ENCODE data around the gene NID1.
"Not testable (repeated sequence)": the region's sequence is repeated elsewhere in the genome, so short reads cannot be mapped to it uniquely, and the experiment has no call there.

Gene NID1

DNA sequence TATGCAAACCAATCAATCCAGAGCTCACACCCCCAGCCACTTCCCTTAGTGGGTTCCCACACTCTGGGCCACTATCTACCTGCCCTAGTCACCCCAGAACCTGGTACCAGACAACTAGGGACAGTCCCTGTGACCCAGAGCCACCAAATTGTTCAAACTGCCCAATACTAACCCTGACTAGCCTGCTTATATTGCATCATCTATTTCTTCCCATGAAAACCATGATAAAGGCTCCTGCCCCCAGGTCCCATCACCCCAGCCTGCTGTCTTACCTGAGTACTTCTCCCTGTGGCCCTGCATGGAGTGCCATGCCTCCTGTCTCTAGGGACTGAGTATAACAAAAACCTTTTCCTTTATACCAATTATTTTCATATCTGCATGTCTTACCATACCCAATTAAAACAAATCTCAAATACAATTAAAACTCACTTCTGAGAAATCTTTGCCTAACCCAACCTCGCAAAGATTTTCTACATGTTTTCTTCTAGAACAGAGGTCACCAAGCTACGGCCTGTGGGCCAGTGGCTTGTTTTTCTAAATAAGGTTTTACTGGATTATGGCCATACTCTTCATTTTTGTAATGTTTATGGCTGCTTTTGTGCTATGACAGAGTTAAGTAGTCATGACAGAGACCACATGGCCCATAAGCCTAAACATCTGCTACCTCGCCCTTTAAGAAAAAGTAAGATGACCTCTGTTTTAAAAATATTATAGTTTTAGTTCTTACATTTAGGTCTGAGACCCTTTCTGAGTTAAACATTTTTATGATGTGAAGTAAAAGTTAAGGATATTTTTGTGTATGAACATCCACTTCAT lies 31.0 kb upstream of the NID1 start:
- DNase-seq, result no peak

DNA sequence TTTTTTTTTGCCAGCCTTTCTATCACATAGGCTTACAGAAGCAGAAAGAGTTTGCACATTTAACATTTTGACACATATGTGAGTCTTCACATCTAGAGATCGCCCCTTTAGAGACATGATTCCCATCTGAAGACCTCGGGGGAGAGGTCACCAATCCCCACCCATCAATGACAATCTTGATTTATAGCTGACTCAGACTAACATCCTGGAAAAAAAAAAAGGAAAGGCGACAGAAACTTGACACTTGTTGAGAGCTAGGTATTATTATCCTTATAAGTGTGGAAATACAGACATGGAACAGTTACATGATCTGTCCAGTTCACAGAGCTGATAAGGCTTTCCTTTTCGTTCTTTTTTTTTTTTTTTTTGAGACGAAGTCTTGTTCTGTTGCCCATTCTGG lies 28.0 kb upstream of the NID1 start:
- DNase-seq, result no peak

DNA sequence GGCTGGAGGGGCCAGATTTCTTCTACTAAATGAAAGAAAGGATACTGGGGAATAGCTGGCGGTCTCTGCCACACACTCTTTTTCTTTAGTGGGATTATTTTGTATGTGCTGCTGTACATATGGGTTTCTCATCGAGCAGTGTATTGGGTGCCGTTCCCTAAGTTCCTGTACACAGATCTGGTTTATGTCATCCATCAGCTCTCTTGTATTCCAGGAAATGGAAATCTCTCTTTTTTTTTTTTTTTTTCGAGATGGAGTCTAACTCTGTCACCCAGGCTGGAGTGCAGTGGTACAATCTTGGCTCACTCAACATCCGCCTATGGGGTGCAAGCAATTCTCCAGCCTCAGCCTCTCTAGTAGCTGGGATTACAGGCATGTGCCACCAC lies 27.0 kb upstream of the NID1 start:
- DNase-seq, result no peak

GRCh38 chr1:236090741-236091147 lies 25.9 kb upstream of the NID1 start:
- DNase-seq, result no peak

DNA sequence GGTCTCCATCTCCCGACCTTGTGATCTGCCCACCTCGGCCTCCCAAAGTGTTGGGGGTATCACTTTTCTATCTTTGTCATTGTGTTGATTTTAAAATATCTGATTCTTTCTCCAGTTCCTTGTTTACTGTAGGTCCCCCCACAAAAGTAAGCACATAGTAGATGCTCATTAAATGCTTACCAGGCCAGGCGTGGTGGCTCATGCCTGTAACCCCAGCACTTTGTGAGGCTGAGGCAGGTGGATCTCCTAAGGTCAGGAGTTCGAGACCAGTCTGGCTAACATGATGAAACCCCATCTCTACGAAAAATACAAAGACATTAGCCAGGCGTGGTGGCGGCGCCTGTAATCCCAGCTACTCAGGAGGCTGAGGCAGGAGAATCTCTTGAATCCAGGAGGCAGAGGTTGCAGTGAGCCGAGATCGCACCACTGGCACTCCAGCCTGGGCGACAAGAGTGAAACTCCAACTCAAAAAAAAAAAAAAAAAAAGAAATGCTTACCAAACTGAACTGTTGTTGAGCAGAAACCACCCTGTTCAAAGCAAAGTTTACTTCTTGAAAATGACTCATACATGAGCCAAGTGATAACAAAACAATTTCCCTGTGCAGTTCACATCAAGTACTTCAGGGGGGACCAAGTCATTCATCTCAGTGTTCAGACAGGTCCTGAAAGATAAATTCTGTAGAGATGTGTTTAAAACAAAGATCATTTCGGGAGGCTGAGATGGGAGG lies 24.3 kb upstream of the NID1 start:
- DNase-seq, result no peak

GRCh38 chr1:236086537-236086936 lies 21.6 kb upstream of the NID1 start:
- DNase-seq, result no peak

GRCh38 chr1:236085545-236086159 lies 20.8 kb upstream of the NID1 start:
- no peak for DNase-seq

- DNase-seq, result no peak
Measured at GRCh38 chr1:236084386-236084730, 19.5 kb upstream of the NID1 start.

- no peak for DNase-seq
Measured at GRCh38 chr1:236083650-236084385, 18.9 kb upstream of the NID1 start.

GRCh38 chr1:236082526-236082925 lies 17.6 kb upstream of the NID1 start:
- no peak for DNase-seq

GRCh38 chr1:236081546-236082227 lies 16.8 kb upstream of the NID1 start:
- no peak for DNase-seq

GRCh38 chr1:236079703-236080102 lies 14.8 kb upstream of the NID1 start:
- no peak for DNase-seq

DNA sequence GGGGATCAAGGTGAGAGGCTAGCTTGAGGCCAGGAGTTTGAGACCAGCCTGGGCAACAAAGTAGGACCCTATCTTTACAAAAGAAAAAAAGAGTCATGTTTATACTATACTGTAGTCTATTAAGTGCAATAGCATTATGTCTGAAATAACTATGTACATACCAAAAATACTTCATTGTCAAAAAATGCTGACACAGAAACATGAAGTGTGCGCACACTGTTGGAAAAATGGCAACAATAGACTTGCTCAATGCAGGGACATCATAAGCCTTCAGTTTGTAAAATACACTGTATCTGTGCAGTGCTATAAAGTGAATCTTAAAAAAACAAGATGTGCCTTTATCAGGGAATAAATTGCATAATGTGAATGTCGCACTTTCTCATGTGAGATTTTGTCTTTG lies 14.1 kb upstream of the NID1 start:
- DNase-seq, result no peak

GRCh38 chr1:236078077-236078476 lies 13.2 kb upstream of the NID1 start:
- not testable (repeated sequence) for DNase-seq

GRCh38 chr1:236075848-236076247 lies 11.0 kb upstream of the NID1 start:
- DNase-seq, result no peak

- no peak for DNase-seq
Measured at GRCh38 chr1:236073307-236073897, 8.5 kb upstream of the NID1 start.

DNA sequence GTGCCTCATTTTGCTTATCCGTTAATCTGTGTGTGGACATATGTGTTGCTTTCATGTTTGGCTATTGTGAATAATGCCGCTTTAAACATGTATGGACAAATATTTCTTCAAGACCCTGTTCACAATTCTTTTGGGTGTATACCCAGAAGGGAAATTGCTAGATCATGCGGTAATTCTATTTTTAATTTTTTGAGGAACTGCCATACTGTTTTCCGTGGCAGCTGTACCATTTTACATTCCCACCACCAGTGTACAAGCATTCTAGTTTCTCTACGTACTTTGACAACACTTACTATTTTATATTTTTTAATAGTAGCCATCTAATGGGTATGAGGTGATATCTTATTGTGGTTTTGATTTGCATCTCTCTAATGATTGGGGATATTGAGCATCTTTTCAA lies 7.1 kb upstream of the NID1 start:
- DNase-seq, result no peak

GRCh38 chr1:236070753-236071152 lies 5.9 kb upstream of the NID1 start:
- no peak for DNase-seq

GRCh38 chr1:236069796-236070195 lies 4.9 kb upstream of the NID1 start:
- no peak for DNase-seq

DNA sequence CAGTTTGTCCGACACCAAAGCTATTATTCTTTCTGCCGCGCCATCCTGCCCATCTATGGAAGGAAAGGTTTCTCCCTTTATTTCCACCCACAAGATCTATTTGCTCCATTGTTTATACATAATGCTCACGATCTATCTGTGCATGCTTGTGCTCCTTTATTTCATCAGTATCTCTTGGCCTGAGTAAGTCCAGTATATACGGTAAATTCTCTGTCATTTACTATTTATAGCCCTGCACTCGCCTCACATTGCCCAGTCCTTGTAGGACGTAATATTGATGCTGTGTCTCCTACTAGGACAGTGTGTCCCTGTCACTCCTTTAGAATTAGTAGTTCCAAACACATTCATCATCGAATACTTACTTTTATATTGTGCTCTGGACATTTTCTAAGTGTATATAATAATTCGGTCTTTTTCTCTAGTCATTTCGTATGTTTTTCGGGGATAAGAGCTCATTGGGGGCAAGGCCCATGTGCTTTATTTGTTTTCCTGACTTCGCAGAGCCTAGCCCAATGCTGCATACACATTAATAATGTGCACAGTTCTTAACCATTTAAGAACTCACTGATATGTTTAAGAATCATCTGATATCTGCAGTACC lies 3.1 kb upstream of the NID1 start:
- no peak for DNase-seq

GRCh38 chr1:236066828-236067386 lies 2.0 kb upstream of the NID1 start:
- DNase-seq, result no peak

- DNase-seq, result no peak
Measured at GRCh38 chr1:236066054-236066453, 1.2 kb upstream of the NID1 start.

Data from NCI-H1436 (cell line).